Mucosa of rectum (tissue), 2 donors: ENCODE data around the gene JAKMIP1.
A peak's percentile ranks its signal among the peaks of the same experiment; 100 is the strongest.

Experiments
- H3K27ac ChIP-seq, 2 donors: one replicate each; pipeline ENCODE4 v1.7.0; 2013; ENCODE audit warnings: inconsistent platforms in 2 of 2, low read depth in 2 of 2, low read length in 2 of 2
- H3K27me3 ChIP-seq, 2 donors: one replicate each; pipeline ENCODE4 v1.7.0; 2013; ENCODE audit warnings: low read length in 2 of 2; ENCODE audit not compliant: control insufficient read depth in 2 of 2, insufficient read depth in 2 of 2
- H3K36me3 ChIP-seq, 2 donors: one replicate each; pipeline ENCODE4 v1.7.0; 2013; ENCODE audit warnings: low read length in 2 of 2; ENCODE audit not compliant: control insufficient read depth in 2 of 2, insufficient read depth in 2 of 2
- H3K4me1 ChIP-seq, 2 donors: one replicate each; pipeline ENCODE4 v1.7.0; 2013; ENCODE audit warnings: low read length in 2 of 2, mild to moderate bottlenecking in 1 of 2; ENCODE audit not compliant: control insufficient read depth in 2 of 2, insufficient read depth in 2 of 2
- H3K4me3 ChIP-seq, 2 donors: one replicate each; pipeline ENCODE4 v1.7.0; 2013; ENCODE audit warnings: low read length in 2 of 2
- H3K9ac ChIP-seq, 2 donors: one replicate each; pipeline ENCODE4 v1.7.0; 2013; ENCODE audit warnings: low read length in 2 of 2, low read depth in 1 of 2, mild to moderate bottlenecking in 1 of 2
- H3K9me3 ChIP-seq, 2 donors: one replicate each; pipeline ENCODE4 v1.7.0; 2013; ENCODE audit warnings: low read length in 2 of 2; ENCODE audit not compliant: control insufficient read depth in 2 of 2
- donor health status: healthy.
- donor health status: Normal muscosa, but diverticular disease.

The JAKMIP1 gene

GRCh38 chr4:6204098-6204497, 3.7 kb upstream of the JAKMIP1 start:
- Histone ChIP-seq H3K27me3 (peaks cover 5 to 17% of the 10 kb centered on the region in 2 donors), H3K27ac (no peak overlapping the region)

GRCh38 chr4:6201580-6202091, 1.3 kb upstream of the JAKMIP1 start:
- H3K4me3 ChIP-seq = no peak overlapping the region
- H3K27ac ChIP-seq = no peak overlapping the region

More at GRCh38 chr4:6204098-6204497, 3.7 kb upstream of the JAKMIP1 start:
- Histone ChIP-seq H3K4me1 (peaks cover 0 to 4% of the 10 kb centered on the region in 2 donors), H3K9ac (no peak overlapping the region), H3K4me3 (no peak overlapping the region), H3K9me3 (peaks cover 0 to 3% of the 10 kb centered on the region in 2 donors), H3K36me3 (no peaks in the 10 kb centered on the region)

GRCh38 chr4:6200922-6201362, 593 bp upstream of the JAKMIP1 start:
- Histone ChIP-seq H3K27ac (no peak overlapping the region), H3K9me3 (peaks cover 0 to 3% of the 10 kb centered on the region in 2 donors), H3K4me3 (peak overlapping the region; percentile 13 to 39), H3K9ac (no peak overlapping the region), H3K4me1 (peaks cover 0 to 4% of the 10 kb centered on the region in 2 donors), H3K36me3 (no peaks in the 10 kb centered on the region), H3K27me3 (peaks cover 24 to 26% of the 10 kb centered on the region in 2 donors)

More at GRCh38 chr4:6201580-6202091, 1.3 kb upstream of the JAKMIP1 start:
- Histone ChIP-seq H3K27me3 (peaks cover 24 to 28% of the 10 kb centered on the region in 2 donors), H3K9ac (no peak overlapping the region), H3K9me3 (peaks cover 0 to 3% of the 10 kb centered on the region in 2 donors), H3K4me1 (peaks cover 0 to 4% of the 10 kb centered on the region in 2 donors), H3K36me3 (no peaks in the 10 kb centered on the region)

GRCh38 chr4:6199422-6199921, 877 bp downstream of the JAKMIP1 start:
- H3K27me3 ChIP-seq = peaks cover 24 to 26% of the 10 kb centered on the region in 2 donors
- peaks cover 0 to 4% of the 10 kb centered on the region in 2 donors for H3K4me1 ChIP-seq
- peaks cover 0 to 3% of the 10 kb centered on the region in 2 donors for H3K9me3 ChIP-seq
- H3K9ac ChIP-seq = no peak overlapping the region
- H3K36me3 ChIP-seq = no peaks in the 10 kb centered on the region
- H3K27ac ChIP-seq = no peak overlapping the region
- peak overlapping the region in 1 of 2 donors; percentile 20 for H3K4me3 ChIP-seq

- Histone ChIP-seq H3K36me3 (no peaks in the 10 kb centered on the region), H3K27ac (peak overlapping the region in 1 of 2 donors; percentile 2), H3K27me3 (peaks cover 24 to 25% of the 10 kb centered on the region in 2 donors), H3K9me3 (peaks cover 0 to 3% of the 10 kb centered on the region in 2 donors), H3K4me1 (peaks cover 0 to 4% of the 10 kb centered on the region in 2 donors), H3K9ac (no peak overlapping the region), H3K4me3 (peak overlapping the region in 1 of 2 donors; percentile 20)
Measured at GRCh38 chr4:6198768-6199421, 1.5 kb downstream of the JAKMIP1 start.

GRCh38 chr4:6198278-6198677, 2.1 kb downstream of the JAKMIP1 start:
- H3K27ac ChIP-seq = no peak overlapping the region
- no peak overlapping the region for H3K9ac ChIP-seq
- H3K36me3 ChIP-seq = no peaks in the 10 kb centered on the region
- H3K9me3 ChIP-seq = peaks cover 0 to 3% of the 10 kb centered on the region in 2 donors
- H3K27me3 ChIP-seq = peaks cover 23 to 24% of the 10 kb centered on the region in 2 donors
- peaks cover 0 to 4% of the 10 kb centered on the region in 2 donors for H3K4me1 ChIP-seq
- H3K4me3 ChIP-seq = no peak overlapping the region

GRCh38 chr4:6197433-6198174, 2.7 kb downstream of the JAKMIP1 start:
- no peak overlapping the region for H3K4me3 ChIP-seq

GRCh38 chr4:6196871-6197270, 3.5 kb downstream of the JAKMIP1 start:
- Histone ChIP-seq H3K9me3 (peaks cover 0 to 3% of the 10 kb centered on the region in 2 donors), H3K4me3 (no peak overlapping the region), H3K9ac (no peak overlapping the region), H3K4me1 (peaks cover 0 to 4% of the 10 kb centered on the region in 2 donors), H3K27me3 (peaks cover 23 to 24% of the 10 kb centered on the region in 2 donors), H3K27ac (no peak overlapping the region), H3K36me3 (no peaks in the 10 kb centered on the region)

More at GRCh38 chr4:6197433-6198174, 2.7 kb downstream of the JAKMIP1 start:
- no peak overlapping the region for H3K27ac ChIP-seq
- peaks cover 0 to 4% of the 10 kb centered on the region in 2 donors for H3K4me1 ChIP-seq
- peaks cover 23 to 24% of the 10 kb centered on the region in 2 donors for H3K27me3 ChIP-seq
- peaks cover 0 to 3% of the 10 kb centered on the region in 2 donors for H3K9me3 ChIP-seq
- no peaks in the 10 kb centered on the region for H3K36me3 ChIP-seq
- no peak overlapping the region for H3K9ac ChIP-seq

- Histone ChIP-seq H3K27ac (no peak overlapping the region), H3K27me3 (peaks cover 22 to 24% of the 10 kb centered on the region in 2 donors), H3K4me1 (peaks cover 0 to 4% of the 10 kb centered on the region in 2 donors)
Measured at GRCh38 chr4:6196324-6196723, 4.0 kb downstream of the JAKMIP1 start.

More at GRCh38 chr4:6196324-6196723, 4.0 kb downstream of the JAKMIP1 start:
- Histone ChIP-seq H3K36me3 (no peaks in the 10 kb centered on the region), H3K9ac (no peak overlapping the region), H3K9me3 (peaks cover 0 to 2% of the 10 kb centered on the region in 2 donors), H3K4me3 (no peak overlapping the region)
